Hepatocyte (in vitro differentiated cells): ENCODE results near the gene SMIM28. TPM values are rescaled to one million over a fixed set of nuclear protein-coding genes. Genes with fewer than 3 reads are reported as not detected.

ENCODE experiments used
- DNase-seq: peaks from one replicate; pipeline ENCODE4 v3.0.0-alpha.2; 2016; ENCODE audit warnings: low spot score
- H2AFZ ChIP-seq: fragments of 200-600 bp; sonication (generic); 2 replicates; pipeline ENCODE4 v1.6.0; 2016; ENCODE audit warnings: antibody characterized with exemption, mild to moderate bottlenecking
- H3K27ac ChIP-seq: fragments of 200-600 bp; sonication (generic); 2 replicates; pipeline ENCODE4 v1.5.1; 2016; ENCODE audit warnings: mild to moderate bottlenecking
- H3K27me3 ChIP-seq: fragments of 200-600 bp; sonication (generic); 2 replicates; pipeline ENCODE4 v1.6.1; 2016
- H3K36me3 ChIP-seq: fragments of 200-600 bp; sonication (generic); replicated peaks from 2 replicates; pipeline ENCODE4 v1.5.1; 2016; ENCODE audit warnings: low read depth; ENCODE audit not compliant: insufficient read depth
- H3K4me1 ChIP-seq: fragments of 200-600 bp; sonication (generic); 2 replicates; pipeline ENCODE4 v1.5.1; 2016; ENCODE audit warnings: mild to moderate bottlenecking, moderate library complexity; ENCODE audit not compliant: insufficient read depth
- H3K4me2 ChIP-seq: fragments of 200-600 bp; sonication (generic); 2 replicates; pipeline ENCODE4 v1.6.0; 2016
- H3K4me3 ChIP-seq: fragments of 200-600 bp; sonication (generic); 2 replicates; pipeline ENCODE4 v1.5.1; 2016; ENCODE audit warnings: mild to moderate bottlenecking
- H3K79me2 ChIP-seq: fragments of 200-600 bp; sonication (generic); 2 replicates; pipeline ENCODE4 v1.6.0; 2017; ENCODE audit warnings: mild to moderate bottlenecking
- H3K9me2 ChIP-seq: fragments of 200-600 bp; sonication (generic); replicated peaks from 2 replicates; pipeline ENCODE4 v1.6.0; 2017; ENCODE audit warnings: mild to moderate bottlenecking; ENCODE audit not compliant: insufficient read depth
- H3K9me3 ChIP-seq: fragments of 200-600 bp; sonication (generic); 2 replicates; pipeline ENCODE4 v1.5.1; 2016; ENCODE audit warnings: low read depth, mild to moderate bottlenecking
- H4K20me1 ChIP-seq: fragments of 200-600 bp; sonication (generic); 2 replicates; pipeline ENCODE4 v1.6.0; 2016; ENCODE audit warnings: mild to moderate bottlenecking; ENCODE audit not compliant: insufficient read depth, poor library complexity, severe bottlenecking
- EZH2 ChIP-seq: fragments of 200-600 bp; sonication (generic); IDR thresholded peaks from 2 replicates; pipeline ENCODE4 v1.6.1; 2016; ENCODE audit warnings: antibody characterized with exemption, mild to moderate bottlenecking, borderline replicate concordance
- EZH2phosphoT487 ChIP-seq: fragments of 200-600 bp; sonication (generic); IDR thresholded peaks from one replicate; pipeline ENCODE4 v1.6.1; 2018; ENCODE audit warnings: antibody characterized with exemption, mild to moderate bottlenecking, low read depth, moderate library complexity; ENCODE audit not compliant: unreplicated experiment, severe bottlenecking
- WGBS: methylation state at CpG from one replicate; pipeline ENCODE4 v1.1.6; 2016; ENCODE audit warnings: low lambda C conversion rate; ENCODE audit errors: missing lambda C conversion rate; 5-methylcytosine and 5-hydroxymethylcytosine counted together
- polyA plus RNA-seq: library from polyadenylated mRNA; unstranded; fragments of >200 nt; fragmentation: Nextera tagmentation; extraction: Ambion mirVana; gene quantifications from 2 replicates; pipeline ENCODE4 v1.2.1, GENCODE V29; 2016
- total RNA-seq: library from RNA; depleted of rRNA; stranded (reverse); fragments of >200 nt; gene quantifications from 2 replicates; pipeline ENCODE4 v1.2.3, GENCODE V29; 2014
- TF ChIP-seq, protein P1 (sequence below): fragments of 200-600 bp; sonication (generic); IDR thresholded peaks from 2 replicates; pipeline ENCODE4 v1.5.1; 2016; ENCODE audit warnings: antibody characterized with exemption, mild to moderate bottlenecking; ENCODE audit not compliant: poor library complexity

SMIM28 gene
- total and polyA plus RNA-seq, 2 experiments from 2014 or later, result not detected

DNA sequence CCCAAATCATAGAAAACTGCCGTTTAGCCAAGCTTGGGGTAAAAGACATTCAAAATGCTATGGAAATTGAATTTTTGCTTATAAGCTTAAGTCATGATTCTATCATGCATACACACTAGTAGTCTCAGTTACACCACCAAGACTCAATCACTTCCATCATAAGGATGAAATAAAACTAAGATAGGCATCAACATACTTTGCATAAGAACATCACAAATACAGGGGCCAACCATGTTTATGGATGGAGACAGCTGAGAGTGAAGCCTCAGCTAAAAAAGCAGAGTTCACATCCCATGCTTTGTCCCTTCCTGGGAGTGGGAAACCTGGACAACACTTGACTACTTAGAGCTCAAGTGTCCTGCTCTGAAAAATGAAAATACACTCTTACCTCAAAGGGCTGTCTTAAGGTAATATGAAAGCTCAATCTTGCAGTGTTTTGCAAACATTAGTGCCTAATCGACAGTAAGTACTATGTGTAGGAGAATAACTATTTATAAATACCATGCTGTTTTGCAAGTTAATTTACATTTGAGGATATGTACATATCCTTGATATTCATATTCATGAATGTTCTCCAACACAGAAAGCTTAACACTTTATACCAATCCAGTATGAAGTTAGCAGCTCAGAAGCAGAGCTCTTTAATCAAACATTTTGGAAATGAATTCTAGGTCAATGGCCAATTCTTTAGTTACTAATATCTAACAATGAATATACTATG is 32.0 kb upstream of the SMIM28 start:
- Histone ChIP-seq H3K4me2 (no peak overlapping the region), H3K4me3 (no peak overlapping the region), H3K36me3 (no peaks in the 10 kb centered on the region), H3K9me2 (no peaks in the 10 kb centered on the region), H3K4me1 (no peaks in the 10 kb centered on the region), H2AFZ (no peak overlapping the region), H3K79me2 (no peaks in the 10 kb centered on the region), H4K20me1 (no peaks in the 10 kb centered on the region), H3K9me3 (no peaks in the 10 kb centered on the region), H3K27ac (no peak overlapping the region), H3K27me3 (no peaks in the 10 kb centered on the region)
- TF ChIP-seq EZH2phosphoT487 (no peak), EZH2 (no peak)
- TF ChIP-seq, protein P1, sequence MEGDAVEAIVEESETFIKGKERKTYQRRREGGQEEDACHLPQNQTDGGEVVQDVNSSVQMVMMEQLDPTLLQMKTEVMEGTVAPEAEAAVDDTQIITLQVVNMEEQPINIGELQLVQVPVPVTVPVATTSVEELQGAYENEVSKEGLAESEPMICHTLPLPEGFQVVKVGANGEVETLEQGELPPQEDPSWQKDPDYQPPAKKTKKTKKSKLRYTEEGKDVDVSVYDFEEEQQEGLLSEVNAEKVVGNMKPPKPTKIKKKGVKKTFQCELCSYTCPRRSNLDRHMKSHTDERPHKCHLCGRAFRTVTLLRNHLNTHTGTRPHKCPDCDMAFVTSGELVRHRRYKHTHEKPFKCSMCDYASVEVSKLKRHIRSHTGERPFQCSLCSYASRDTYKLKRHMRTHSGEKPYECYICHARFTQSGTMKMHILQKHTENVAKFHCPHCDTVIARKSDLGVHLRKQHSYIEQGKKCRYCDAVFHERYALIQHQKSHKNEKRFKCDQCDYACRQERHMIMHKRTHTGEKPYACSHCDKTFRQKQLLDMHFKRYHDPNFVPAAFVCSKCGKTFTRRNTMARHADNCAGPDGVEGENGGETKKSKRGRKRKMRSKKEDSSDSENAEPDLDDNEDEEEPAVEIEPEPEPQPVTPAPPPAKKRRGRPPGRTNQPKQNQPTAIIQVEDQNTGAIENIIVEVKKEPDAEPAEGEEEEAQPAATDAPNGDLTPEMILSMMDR, result no peak
- 78% methylated on average over 2 of the region's 2 CpGs for WGBS
- DNase-seq, result no peak

DNA sequence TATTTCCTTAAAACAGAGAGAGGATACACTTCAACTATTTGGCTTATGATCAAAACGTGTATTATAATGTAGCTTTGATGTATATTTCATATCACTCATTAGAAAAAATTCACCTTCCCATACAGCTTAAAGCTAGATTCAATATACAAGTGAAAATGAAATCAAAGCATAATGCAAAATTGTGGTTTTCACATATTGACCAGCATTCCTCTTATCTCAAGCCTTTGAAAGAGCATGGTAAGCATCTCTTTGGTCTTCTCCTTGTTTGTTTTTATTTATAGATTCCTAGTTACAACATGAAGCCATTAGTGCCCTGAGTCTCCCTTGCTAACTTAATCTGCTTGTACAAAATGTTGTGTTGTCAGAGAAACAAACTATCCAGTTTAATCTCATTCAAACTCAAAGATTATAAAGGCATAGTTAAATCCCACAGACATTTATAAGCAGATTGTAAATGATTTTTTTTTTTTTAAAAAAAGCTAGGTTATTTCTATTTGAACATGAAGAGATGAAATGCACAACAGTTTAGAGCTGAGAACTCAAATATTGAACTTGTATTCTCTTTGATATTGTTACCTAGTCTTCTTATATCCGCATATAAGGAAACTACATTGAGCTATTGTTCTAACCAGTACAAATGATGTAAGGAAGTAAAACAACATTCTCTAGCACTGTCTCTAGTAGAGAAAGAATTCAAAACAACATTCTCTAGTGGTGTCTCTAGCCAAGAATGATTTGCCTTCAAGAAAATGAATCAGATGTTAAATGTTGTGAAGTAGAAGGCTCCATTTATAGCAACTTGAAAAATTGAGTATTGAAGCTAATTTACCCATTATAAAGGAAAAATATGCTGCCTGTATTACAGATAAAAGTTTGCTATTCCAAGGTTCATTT is 31.2 kb upstream of the SMIM28 start:
- DNase-seq, result no peak
- Histone ChIP-seq H3K4me3 (no peak overlapping the region), H3K36me3 (no peaks in the 10 kb centered on the region), H3K9me3 (no peaks in the 10 kb centered on the region), H3K27ac (no peak overlapping the region), H3K4me1 (no peaks in the 10 kb centered on the region), H3K9me2 (no peaks in the 10 kb centered on the region), H3K79me2 (no peaks in the 10 kb centered on the region), H3K27me3 (no peaks in the 10 kb centered on the region), H2AFZ (no peak overlapping the region), H4K20me1 (no peaks in the 10 kb centered on the region), H3K4me2 (no peak overlapping the region)
- WGBS, result 81% methylated on average over 2 of the region's 2 CpGs
- no peak for TF ChIP-seq EZH2phosphoT487
- no peak for TF ChIP-seq EZH2
- TF ChIP-seq, protein P1, result no peak

DNA sequence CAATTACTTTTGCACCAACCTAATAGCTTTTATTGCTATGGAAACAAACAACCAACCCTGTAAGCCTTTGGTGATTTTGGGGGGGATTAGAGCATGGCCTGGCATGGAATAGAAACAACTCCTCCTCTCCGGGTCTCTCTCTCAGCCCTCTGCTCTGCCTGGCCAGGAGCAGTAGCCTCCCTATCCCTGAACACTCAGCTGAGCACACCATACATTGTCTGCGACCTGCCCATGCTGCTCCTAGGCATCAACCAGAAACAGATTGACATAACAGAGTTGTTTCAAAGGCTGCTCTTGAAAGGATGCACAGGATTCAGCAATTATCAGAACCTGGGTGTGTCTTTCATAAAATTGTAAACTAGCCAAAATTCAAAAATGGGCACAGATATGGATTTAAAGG is 29.8 kb upstream of the SMIM28 start:
- H3K27me3 ChIP-seq, result no peaks in the 10 kb centered on the region
- H3K27ac ChIP-seq, result no peak overlapping the region
- no peak overlapping the region for H2AFZ ChIP-seq
- 70% methylated on average over 2 of the region's 2 CpGs for WGBS
- H3K79me2 ChIP-seq, result no peaks in the 10 kb centered on the region
- TF ChIP-seq, protein P1, result no peak
- TF ChIP-seq EZH2 (no peak), EZH2phosphoT487 (no peak)
- H3K9me3 ChIP-seq, result no peaks in the 10 kb centered on the region
- H3K4me1 ChIP-seq, result no peaks in the 10 kb centered on the region
- no peak overlapping the region for H3K4me2 ChIP-seq
- no peaks in the 10 kb centered on the region for H4K20me1 ChIP-seq
- H3K4me3 ChIP-seq, result no peak overlapping the region
- H3K9me2 ChIP-seq, result no peaks in the 10 kb centered on the region
- no peak for DNase-seq
- H3K36me3 ChIP-seq, result no peaks in the 10 kb centered on the region
